ENCODE data around the gene RPS6KA2.

RPS6KA2 gene

GRCh38 chr6:166375013-166375412 is 252.0 kb downstream of the RPS6KA2 start:
- ATAC-seq (ENCODE audit: insufficient read depth, low read depth) (no peak), DNase-seq (no peak)
- TF ChIP-seq EZH2 (IDR thresholded peaks at IDR 0.05; ENCODE audit: borderline replicate concordance, low read depth, low read length, severe bottlenecking) (no peak), CTCF (IDR thresholded peaks at IDR 0.05; ENCODE audit: borderline replicate concordance, extremely low read depth, low read length, poor library complexity, severe bottlenecking) (no peak)
- H2AFZ ChIP-seq (ENCODE audit: low read depth, low read length): no peak overlapping the region
- H3K9ac ChIP-seq (ENCODE audit: low read depth, low read length): no peak overlapping the region
- H3K27ac ChIP-seq (ENCODE audit: low read length): no peak overlapping the region
- H3K4me2 ChIP-seq (ENCODE audit: insufficient read depth, low read length): no peak overlapping the region
- no peaks in the 10 kb centered on the region; the same call in 1 of the 2 replicates for H4K20me1 ChIP-seq (ENCODE audit: insufficient read depth, low read length)
- H3K79me2 ChIP-seq (ENCODE audit: insufficient read depth, low read length): peaks cover 31% of the 10 kb centered on the region
- H3K9me3 ChIP-seq (ENCODE audit: insufficient read depth, low read length, severe bottlenecking): no peaks in the 10 kb centered on the region
- 0 out of 2 replicates have a peak, but pooled peaks cover 2% of the 10 kb centered on the region for H3K4me1 ChIP-seq (ENCODE audit: insufficient read depth, low read length)
- H3K27me3 ChIP-seq (ENCODE audit: insufficient read depth, low read length, poor library complexity): no peaks in the 10 kb centered on the region
- no peak overlapping the region for H3K4me3 ChIP-seq (ENCODE audit: low read depth in 1 of 2, low read length in 2 of 2)
- no peaks in the 10 kb centered on the region; the same call in 1 of the 2 replicates for H3K36me3 ChIP-seq (ENCODE audit: insufficient read depth, low read length)

- no peak overlapping the region for H3K4me3 ChIP-seq (ENCODE audit: low read depth in 1 of 2, low read length in 2 of 2)
- no peak overlapping the region for H3K4me2 ChIP-seq (ENCODE audit: insufficient read depth, low read length)
- H3K79me2 ChIP-seq (ENCODE audit: insufficient read depth, low read length): peaks cover 3% of the 10 kb centered on the region
- no peak overlapping the region for H3K9ac ChIP-seq (ENCODE audit: low read depth, low read length)
- no peaks in the 10 kb centered on the region for H3K27me3 ChIP-seq (ENCODE audit: insufficient read depth, low read length, poor library complexity)
- TF ChIP-seq EZH2 (IDR thresholded peaks at IDR 0.05; ENCODE audit: borderline replicate concordance, low read depth, low read length, severe bottlenecking): no peak
- no peak for TF ChIP-seq CTCF (IDR thresholded peaks at IDR 0.05; ENCODE audit: borderline replicate concordance, extremely low read depth, low read length, poor library complexity, severe bottlenecking)
- no peak overlapping the region for H2AFZ ChIP-seq (ENCODE audit: low read depth, low read length)
- H4K20me1 ChIP-seq (ENCODE audit: insufficient read depth, low read length): no peaks in the 10 kb centered on the region; the same call in 1 of the 2 replicates
- peaks cover 15% of the 10 kb centered on the region for H3K36me3 ChIP-seq (ENCODE audit: insufficient read depth, low read length)
- ATAC-seq (ENCODE audit: insufficient read depth, low read depth) (no peak), DNase-seq (no peak)
- no peaks in the 10 kb centered on the region for H3K9me3 ChIP-seq (ENCODE audit: insufficient read depth, low read length, severe bottlenecking)
- H3K4me1 ChIP-seq (ENCODE audit: insufficient read depth, low read length): no peaks in the 10 kb centered on the region
- no peak overlapping the region for H3K27ac ChIP-seq (ENCODE audit: low read length)
These were observed 256.6 kb downstream of the RPS6KA2 start for GRCh38 chr6:166370489-166370888.

GRCh38 chr6:166369782-166370181 is 257.3 kb downstream of the RPS6KA2 start:
- ATAC-seq (ENCODE audit: insufficient read depth, low read depth) (no peak), DNase-seq (no peak)
- Histone ChIP-seq H3K4me2 (ENCODE audit: insufficient read depth, low read length) (no peak overlapping the region), H3K36me3 (ENCODE audit: insufficient read depth, low read length) (peaks cover 21% of the 10 kb centered on the region), H3K79me2 (ENCODE audit: insufficient read depth, low read length) (peaks cover 3% of the 10 kb centered on the region), H3K9me3 (ENCODE audit: insufficient read depth, low read length, severe bottlenecking) (no peaks in the 10 kb centered on the region), H3K4me3 (ENCODE audit: low read depth in 1 of 2, low read length in 2 of 2) (no peak overlapping the region), H2AFZ (ENCODE audit: low read depth, low read length) (no peak overlapping the region), H3K27me3 (ENCODE audit: insufficient read depth, low read length, poor library complexity) (no peaks in the 10 kb centered on the region), H3K4me1 (ENCODE audit: insufficient read depth, low read length) (no peaks in the 10 kb centered on the region), H3K9ac (ENCODE audit: low read depth, low read length) (no peak overlapping the region), H3K27ac (ENCODE audit: low read length) (no peak overlapping the region), H4K20me1 (ENCODE audit: insufficient read depth, low read length) (no peaks in the 10 kb centered on the region)
- TF ChIP-seq CTCF (IDR thresholded peaks at IDR 0.05; ENCODE audit: borderline replicate concordance, extremely low read depth, low read length, poor library complexity, severe bottlenecking): no peak
- no peak for TF ChIP-seq EZH2 (IDR thresholded peaks at IDR 0.05; ENCODE audit: borderline replicate concordance, low read depth, low read length, severe bottlenecking)

GRCh38 chr6:166366921-166367320 is 260.1 kb downstream of the RPS6KA2 start:
- Histone ChIP-seq H3K79me2 (ENCODE audit: insufficient read depth, low read length) (no peaks in the 10 kb centered on the region; the same call in 1 of the 2 replicates), H2AFZ (ENCODE audit: low read depth, low read length) (no peak overlapping the region), H3K27me3 (ENCODE audit: insufficient read depth, low read length, poor library complexity) (no peaks in the 10 kb centered on the region), H3K27ac (ENCODE audit: low read length) (no peak overlapping the region), H3K9ac (ENCODE audit: low read depth, low read length) (no peak overlapping the region), H3K4me1 (ENCODE audit: insufficient read depth, low read length) (no peaks in the 10 kb centered on the region), H3K9me3 (ENCODE audit: insufficient read depth, low read length, severe bottlenecking) (no peaks in the 10 kb centered on the region), H3K4me3 (ENCODE audit: low read depth in 1 of 2, low read length in 2 of 2) (no peak overlapping the region), H3K4me2 (ENCODE audit: insufficient read depth, low read length) (no peak overlapping the region), H4K20me1 (ENCODE audit: insufficient read depth, low read length) (no peaks in the 10 kb centered on the region), H3K36me3 (ENCODE audit: insufficient read depth, low read length) (peaks cover 37% of the 10 kb centered on the region)
- TF ChIP-seq CTCF (IDR thresholded peaks at IDR 0.05; ENCODE audit: borderline replicate concordance, extremely low read depth, low read length, poor library complexity, severe bottlenecking) (no peak), EZH2 (IDR thresholded peaks at IDR 0.05; ENCODE audit: borderline replicate concordance, low read depth, low read length, severe bottlenecking) (no peak)
- ATAC-seq (ENCODE audit: insufficient read depth, low read depth): no peak
- DNase-seq: no peak
